Esophagus muscularis mucosa (tissue), 4 donors: Measurements from ENCODE around the gene SPDYE16. TPM values are rescaled to one million over a fixed set of nuclear protein-coding genes. Genes with fewer than 3 reads are reported as not detected.
A peak's percentile ranks its signal among the peaks of the same experiment; 100 is the strongest.
"Not testable (repeated sequence)": the region's sequence is repeated elsewhere in the genome, so short reads cannot be mapped to it uniquely, and the experiment has no call there.

Experiments used
- DNase-seq: peaks from one replicate; pipeline ENCODE4 v3.0.0-alpha.2; 2017; ENCODE audit errors: extremely low spot score
- H3K27ac ChIP-seq, 4 donors: fragments of 200-600 bp; sonication (generic); replicated peaks in 1 of 4; 1 replicate in 3 of 4; 2 replicates in 1 of 4; pipeline ENCODE4 v1.5.1; 2016 to 2019; ENCODE audit warnings: mild to moderate bottlenecking in 1 of 4
- H3K27me3 ChIP-seq, 4 donors: fragments of 200-600 bp; sonication (generic); one replicate each; pipeline versions ENCODE4 v1.5.1 to v1.6.0; 2016 to 2019
- H3K36me3 ChIP-seq, 4 donors: fragments of 200-600 bp; sonication (generic); one replicate each; pipeline ENCODE4 v1.5.1; 2016 to 2019
- H3K4me1 ChIP-seq, 4 donors: fragments of 200-600 bp; sonication (generic); one replicate each; pipeline ENCODE4 v1.5.1; 2016 to 2019
- H3K4me3 ChIP-seq, 4 donors: fragments of 200-600 bp; sonication (generic); 1 replicate in 2 of 4; 2 replicates in 2 of 4; pipeline ENCODE4 v1.5.1; 2016 to 2019; ENCODE audit warnings: mild to moderate bottlenecking in 4 of 4, moderate library complexity in 1 of 4
- H3K9me3 ChIP-seq, 4 donors: fragments of 200-600 bp; sonication (generic); 1 replicate in 3 of 4; 2 replicates in 1 of 4; pipeline ENCODE4 v1.5.1; 2016 to 2019
- CTCF ChIP-seq, 3 experiments: fragments of 200-600 bp in 2 of 3; fragments of 450-650 bp in 1 of 3; sonication (generic) in 2 of 3; IDR thresholded peaks; one replicate each; pipeline ENCODE4 v1.5.1; 2017 to 2019; ENCODE audit warnings: antibody characterized with exemption in 3 of 3, mild to moderate bottlenecking in 2 of 3, moderate library complexity in 1 of 3
- EP300 ChIP-seq: sonication (generic); formaldehyde crosslinking; IDR thresholded peaks from one replicate; pipeline ENCODE4 v1.6.1; 2017; ENCODE audit warnings: antibody characterized with exemption
- POLR2A ChIP-seq: fragments of 450-650 bp; IDR thresholded peaks from one replicate; pipeline ENCODE4 v1.6.1; 2017; ENCODE audit warnings: antibody characterized with exemption, moderate library complexity, mild to moderate bottlenecking, low read depth
- POLR2AphosphoS5 ChIP-seq, 2 donors: sonication (generic); formaldehyde crosslinking; IDR thresholded peaks; one replicate each; pipeline ENCODE4 v1.6.1; 2017; ENCODE audit warnings: antibody characterized with exemption in 2 of 2
- whole genome bisulfite sequencing: methylation state at CpG from one replicate; pipeline ENCODE4 v1.1.5; 2018; 5-methylcytosine and 5-hydroxymethylcytosine counted together
- intact Hi-C: fragments of 100-400 bp; cut with DNase I; formaldehyde crosslinking; loops from one replicate; pipeline ENCODE4 v1.15.1; 2023
- total RNA-seq, 4 donors: library from RNA; depleted of rRNA; stranded (reverse); fragments of >200 nt; gene quantifications; one replicate each; pipeline versions ENCODE4 v1.1.0 to v1.2.1, GENCODE V29; 2016

The SPDYE16 gene
- total RNA-seq, 4 donors from 2014 or later, result 0.19 TPM; not detected in 3

- H3K4me1 ChIP-seq, result peaks cover 5 to 20% (median 12%) of the 10 kb centered on the region in 4 donors
- intact Hi-C loops, result no loop called here
- no peak for TF ChIP-seq POLR2AphosphoS5 (IDR thresholded peaks at IDR 0.05)
- TF ChIP-seq POLR2A, result no peak
- TF ChIP-seq CTCF (IDR thresholded peaks at IDR 0.05), result no peak
- no peak for TF ChIP-seq EP300
- H3K27me3 ChIP-seq, result peaks cover 0 to 6% (median 0%) of the 10 kb centered on the region in 4 donors
- no peak for DNase-seq
- H3K27ac ChIP-seq, result no peak overlapping the region
- H3K4me3 ChIP-seq, result no peak overlapping the region
- H3K36me3 ChIP-seq, result no peaks in the 10 kb centered on the region
- no peaks in the 10 kb centered on the region for H3K9me3 ChIP-seq
- WGBS, result 81% methylated on average over 10 of the region's 16 CpGs
Measured at GRCh38 chr7:76514926-76515771, 27.9 kb downstream of the SPDYE16 start.

GRCh38 chr7:76513817-76514799 is 29.0 kb downstream of the SPDYE16 start:
- TF ChIP-seq POLR2A (no peak), CTCF (IDR thresholded peaks at IDR 0.05) (no peak), POLR2AphosphoS5 (IDR thresholded peaks at IDR 0.05) (no peak), EP300 (no peak)
- Histone ChIP-seq H3K4me1 (peaks cover 5 to 26% (median 19%) of the 10 kb centered on the region in 4 donors), H3K4me3 (no peak overlapping the region), H3K9me3 (no peaks in the 10 kb centered on the region), H3K36me3 (no peaks in the 10 kb centered on the region), H3K27me3 (peaks cover 0 to 6% (median 0%) of the 10 kb centered on the region in 4 donors), H3K27ac (no peak overlapping the region)
- no peak for DNase-seq
- intact Hi-C loops, result no loop called here
- WGBS, result 88% methylated on average over 28 of the region's 29 CpGs

DNA sequence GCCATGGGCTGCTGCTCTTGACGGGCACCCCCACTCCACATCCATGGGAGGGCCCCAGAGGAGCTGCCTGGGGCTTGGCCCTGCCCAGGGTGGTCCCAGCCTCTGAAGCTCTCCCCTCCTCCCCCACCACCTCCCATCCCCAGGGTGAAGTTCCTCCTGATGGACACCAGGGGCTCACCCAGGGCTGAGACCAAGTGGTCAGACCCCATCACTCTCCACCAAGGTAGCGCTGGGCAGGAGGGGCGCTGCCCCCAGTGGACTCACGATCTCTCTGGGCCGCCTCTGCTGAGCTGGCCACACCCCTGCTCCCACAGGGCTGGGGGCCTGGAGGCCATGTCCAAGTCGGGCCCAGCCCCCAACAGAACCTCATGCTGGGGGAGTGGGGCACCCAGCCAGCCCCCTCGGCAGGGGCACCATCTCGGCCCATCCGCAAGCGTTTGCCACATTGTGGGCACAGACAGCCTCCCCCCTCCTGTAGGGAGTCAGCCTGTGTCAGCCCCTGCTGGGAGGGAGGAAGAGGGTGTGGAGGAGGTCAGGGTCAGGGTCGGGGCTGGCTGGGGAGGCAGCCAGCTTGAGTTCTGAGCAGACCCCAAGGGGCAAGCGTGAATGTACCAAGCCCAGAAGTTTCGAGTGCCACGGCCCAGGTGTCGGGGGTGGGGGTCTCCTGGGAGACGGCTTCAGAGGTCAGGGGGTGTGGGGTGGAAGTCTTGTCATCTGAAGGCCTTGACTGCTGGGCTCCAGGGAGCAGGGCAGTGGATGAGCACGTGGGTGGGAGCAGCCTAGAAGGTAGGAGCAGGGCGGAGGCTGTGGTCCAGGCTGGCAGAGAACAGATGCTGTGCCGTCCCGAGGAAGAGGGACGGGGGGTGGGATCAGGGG is 29.9 kb downstream of the SPDYE16 start:
- no peak for DNase-seq
- TF ChIP-seq CTCF (IDR thresholded peaks at IDR 0.05) (no peak), POLR2AphosphoS5 (IDR thresholded peaks at IDR 0.05) (no peak), EP300 (no peak), POLR2A (no peak)
- intact Hi-C loops, result no loop called here

DNA sequence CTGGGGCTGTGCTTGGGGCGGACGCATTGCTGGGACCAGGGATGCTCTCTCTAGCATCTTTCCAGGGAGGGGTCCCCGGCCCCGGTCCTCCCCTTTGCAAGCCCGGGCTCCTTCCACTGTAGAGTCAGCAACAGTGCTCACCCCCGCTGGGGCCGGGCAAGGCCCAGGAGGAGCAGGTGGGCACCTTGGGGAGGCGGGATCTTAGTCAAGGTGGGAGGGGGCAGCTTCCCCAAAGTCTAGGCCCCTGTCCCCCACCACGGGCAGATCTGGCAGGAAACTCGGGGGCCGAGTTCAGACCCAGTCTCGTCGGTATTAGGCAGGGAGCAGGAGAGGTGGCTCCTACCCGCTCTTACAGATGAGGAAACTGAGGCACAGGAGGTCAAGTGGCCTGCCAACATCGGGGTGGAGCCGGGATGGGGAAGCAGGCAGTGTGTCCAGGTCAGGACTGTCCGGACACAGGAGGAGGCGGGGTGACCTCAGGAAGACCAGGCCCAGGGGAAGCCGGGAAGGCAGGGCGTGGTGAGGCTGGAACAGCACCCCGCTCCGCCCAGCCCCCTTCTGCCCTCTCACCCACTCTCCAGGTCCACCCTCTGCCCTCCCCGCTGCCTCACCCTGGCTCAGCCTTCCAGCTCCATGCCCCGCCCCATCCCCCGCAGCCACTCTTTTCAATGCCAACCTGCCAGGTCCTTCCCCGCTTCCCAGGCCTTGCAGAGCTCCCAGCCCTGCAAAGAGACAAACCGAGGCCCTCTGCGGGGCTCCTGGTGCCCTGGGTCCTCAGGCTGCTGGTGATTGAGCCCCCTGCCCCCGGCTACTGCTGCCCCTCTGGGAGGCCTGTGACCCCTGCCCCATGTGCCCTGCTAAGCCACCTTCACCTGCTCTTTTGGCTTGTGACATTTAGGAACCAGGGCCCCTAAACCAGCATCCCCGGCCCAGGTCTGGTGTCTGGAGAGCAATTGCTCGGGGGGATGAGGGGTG is 30.9 kb downstream of the SPDYE16 start:
- H3K27ac ChIP-seq, H3K36me3 ChIP-seq, H3K9me3 ChIP-seq, H3K27me3 ChIP-seq, H3K4me3 ChIP-seq, DNase-seq, intact Hi-C loops: not testable (repeated sequence)
- no CpG with 5 or more reads among the region's 31 CpGs for WGBS
- H3K4me1 ChIP-seq, result peaks cover 5 to 26% (median 19%) of the 10 kb centered on the region in 4 donors

More for the DNA sequence above, 29.9 kb downstream of the SPDYE16 start:
- 54% methylated on average over 15 of the region's 21 CpGs for WGBS
- Histone ChIP-seq H3K4me3 (no peak overlapping the region), H3K27me3 (peaks cover 0 to 6% (median 0%) of the 10 kb centered on the region in 4 donors), H3K27ac (peak overlapping the region in 1 of 4 donors; percentile 31), H3K9me3 (no peaks in the 10 kb centered on the region), H3K4me1 (peaks cover 5 to 26% (median 19%) of the 10 kb centered on the region in 4 donors), H3K36me3 (no peaks in the 10 kb centered on the region)

GRCh38 chr7:76511200-76511910 is 31.7 kb downstream of the SPDYE16 start:
- 62% methylated on average over 9 of the region's 24 CpGs for WGBS
- intact Hi-C loops, result not testable (repeated sequence)

More at GRCh38 chr7:76511200-76511910, 31.7 kb downstream of the SPDYE16 start:
- peaks cover 5 to 25% (median 19%) of the 10 kb centered on the region in 4 donors for H3K4me1 ChIP-seq
- H3K36me3 ChIP-seq, result peaks cover 0 to 11% (median 2%) of the 10 kb centered on the region in 4 donors
- not testable (repeated sequence) for H3K27ac ChIP-seq, H3K27me3 ChIP-seq, H3K9me3 ChIP-seq, H3K4me3 ChIP-seq, DNase-seq
